ENCODE measurements around the gene C3orf70. TPM values are rescaled to one million over a fixed set of nuclear protein-coding genes. Genes with fewer than 3 reads are reported as not detected.

C3orf70 gene
- total and polyA plus RNA-seq, 2 of the 8 experiments (the other 6 are each of a cell fraction or from before 2014, with no cell fraction given), result 1.7 to 2.0 TPM

GRCh38 chr3:185028121-185028520 lies 124.7 kb downstream of the C3orf70 start (continued):
- no peak for TF ChIP-seq RNF2 (IDR thresholded peaks at IDR 0.05; ENCODE audit: borderline replicate concordance, low read depth, low read length, missing control alignments, poor library complexity, severe bottlenecking)

Other genes with a start within 250 kb of the C3orf70 start
- 2.9 and 3.5 TPM in 2 replicates for gene EHHADH, start 101.0 kb upstream of the C3orf70 start, total RNA-seq (2021; fragmentation: NEBNext Ultra II Directional; extraction: Animal tissue kit (Norgen Biotek cat#: 25700))
- 0.82 and 1.4 TPM in 2 replicates for gene EHHADH, start 101.0 kb upstream of the C3orf70 start, polyA plus RNA-seq (2011; rRNA removed)
- 17.9 and 21.8 TPM in 2 replicates for gene MAP3K13, start 210.1 kb upstream of the C3orf70 start, total RNA-seq (2021; fragmentation: NEBNext Ultra II Directional; extraction: Animal tissue kit (Norgen Biotek cat#: 25700))
- gene MAP3K13, start 210.1 kb upstream of the C3orf70 start, polyA plus RNA-seq (2011; rRNA removed), result 3.9 and 6.8 TPM in 2 replicates